Breast epithelium (tissue), 4 donors: Measurements from ENCODE around the gene KLHL29. TPM values are rescaled to one million over a fixed set of nuclear protein-coding genes. Genes with fewer than 3 reads are reported as not detected.

Experiments
- DNase-seq, 2 donors: peaks; one replicate each; pipeline ENCODE4 v3.0.0-alpha.2; 2019; ENCODE audit warnings: low spot score in 2 of 2
- H3K27ac ChIP-seq, 2 donors: fragments of 200-600 bp; sonication (generic) in 1 of 2; one replicate each; pipeline ENCODE4 v1.5.1; 2016 to 2019; ENCODE audit warnings: mild to moderate bottlenecking in 1 of 2
- H3K27me3 ChIP-seq, 2 donors: fragments of 200-600 bp; sonication (generic) in 1 of 2; one replicate each; pipeline versions ENCODE4 v1.5.1 to v1.6.0; 2017 to 2019; ENCODE audit warnings: control low read depth in 1 of 2, mild to moderate bottlenecking in 1 of 2
- H3K36me3 ChIP-seq: fragments of 200-600 bp; one replicate; pipeline ENCODE4 v1.5.1; 2019
- H3K4me1 ChIP-seq, 2 donors: fragments of 200-600 bp; sonication (generic); one replicate each; pipeline ENCODE4 v1.5.1; 2016 to 2019; ENCODE audit warnings: control low read depth in 1 of 2
- H3K4me3 ChIP-seq, 3 donors: fragments of 200-600 bp; sonication (generic); 1 replicate in 2 of 3; 2 replicates in 1 of 3; pipeline ENCODE4 v1.5.1; 2016 to 2019; ENCODE audit warnings: mild to moderate bottlenecking in 3 of 3, moderate library complexity in 2 of 3
- H3K9me3 ChIP-seq, 2 donors: fragments of 200-600 bp; sonication (generic) in 1 of 2; one replicate each; pipeline ENCODE4 v1.5.1; 2016 to 2019; ENCODE audit warnings: control low read depth in 1 of 2
- POLR2A ChIP-seq: fragments of 450-650 bp; IDR thresholded peaks from one replicate; pipeline ENCODE4 v1.6.1; 2016; ENCODE audit warnings: antibody characterized with exemption, mild to moderate bottlenecking, moderate library complexity
- POLR2AphosphoS5 ChIP-seq, 3 donors: sonication (generic); formaldehyde crosslinking; IDR thresholded peaks; one replicate each; pipeline ENCODE4 v1.6.1; 2017; ENCODE audit warnings: antibody characterized with exemption in 3 of 3
- intact Hi-C: fragments of 100-400 bp; cut with DNase I; formaldehyde crosslinking; loops from one replicate; pipeline ENCODE4 v1.15.1; 2023; ENCODE audit warnings: low total_unique reads
- total RNA-seq, 3 donors: library from RNA; depleted of rRNA; stranded (reverse); fragments of >200 nt; gene quantifications; one replicate each; pipeline ENCODE4 v1.1.0, GENCODE V29; 2016
- TF ChIP-seq, protein P1 (sequence below), 3 donors: fragments of 450-650 bp; IDR thresholded peaks; one replicate each; pipeline ENCODE4 v1.5.1; 2016 to 2017; ENCODE audit warnings: antibody characterized with exemption in 3 of 3, mild to moderate bottlenecking in 3 of 3, moderate library complexity in 3 of 3

Gene KLHL29
- total RNA-seq, 3 donors from 2014 or later, result 4.5 to 20.9 (median 14.7) TPM

DNA sequence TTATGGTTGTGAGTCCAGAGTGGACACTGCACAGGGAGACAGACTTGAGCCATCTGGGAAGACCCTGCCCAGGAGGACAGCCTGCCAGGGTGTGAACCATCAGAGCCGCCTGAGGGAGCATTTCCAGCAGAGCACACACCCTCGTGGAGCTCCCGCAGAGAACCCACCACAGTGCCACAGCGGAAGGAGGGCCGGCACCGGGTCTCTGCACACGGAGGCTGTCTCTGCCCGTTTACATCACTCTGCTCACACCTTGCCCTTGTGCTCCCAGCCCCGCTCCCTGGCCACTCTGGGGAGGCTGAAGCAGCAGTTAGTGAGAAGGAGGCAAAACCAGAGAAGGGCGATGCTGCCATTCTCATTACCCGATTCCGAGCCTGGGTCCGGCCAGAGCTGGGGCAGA is 161.9 kb downstream of the KLHL29 start:
- H3K4me1 ChIP-seq, result no peaks in the 10 kb centered on the region
- no peak overlapping the region for H3K27ac ChIP-seq
- H3K9me3 ChIP-seq, result no peaks in the 10 kb centered on the region
- intact Hi-C loops, result no loop called here
- H3K36me3 ChIP-seq, result no peaks in the 10 kb centered on the region
- no peak for DNase-seq
- TF ChIP-seq POLR2A, result no peak
- TF ChIP-seq, protein P1, sequence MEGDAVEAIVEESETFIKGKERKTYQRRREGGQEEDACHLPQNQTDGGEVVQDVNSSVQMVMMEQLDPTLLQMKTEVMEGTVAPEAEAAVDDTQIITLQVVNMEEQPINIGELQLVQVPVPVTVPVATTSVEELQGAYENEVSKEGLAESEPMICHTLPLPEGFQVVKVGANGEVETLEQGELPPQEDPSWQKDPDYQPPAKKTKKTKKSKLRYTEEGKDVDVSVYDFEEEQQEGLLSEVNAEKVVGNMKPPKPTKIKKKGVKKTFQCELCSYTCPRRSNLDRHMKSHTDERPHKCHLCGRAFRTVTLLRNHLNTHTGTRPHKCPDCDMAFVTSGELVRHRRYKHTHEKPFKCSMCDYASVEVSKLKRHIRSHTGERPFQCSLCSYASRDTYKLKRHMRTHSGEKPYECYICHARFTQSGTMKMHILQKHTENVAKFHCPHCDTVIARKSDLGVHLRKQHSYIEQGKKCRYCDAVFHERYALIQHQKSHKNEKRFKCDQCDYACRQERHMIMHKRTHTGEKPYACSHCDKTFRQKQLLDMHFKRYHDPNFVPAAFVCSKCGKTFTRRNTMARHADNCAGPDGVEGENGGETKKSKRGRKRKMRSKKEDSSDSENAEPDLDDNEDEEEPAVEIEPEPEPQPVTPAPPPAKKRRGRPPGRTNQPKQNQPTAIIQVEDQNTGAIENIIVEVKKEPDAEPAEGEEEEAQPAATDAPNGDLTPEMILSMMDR (IDR thresholded peaks at IDR 0.05), result no peak
- no peak for TF ChIP-seq POLR2AphosphoS5 (IDR thresholded peaks at IDR 0.05)
- H3K27me3 ChIP-seq, result peaks cover 0 to 3% of the 10 kb centered on the region in 2 donors
- H3K4me3 ChIP-seq, result no peak overlapping the region

DNA sequence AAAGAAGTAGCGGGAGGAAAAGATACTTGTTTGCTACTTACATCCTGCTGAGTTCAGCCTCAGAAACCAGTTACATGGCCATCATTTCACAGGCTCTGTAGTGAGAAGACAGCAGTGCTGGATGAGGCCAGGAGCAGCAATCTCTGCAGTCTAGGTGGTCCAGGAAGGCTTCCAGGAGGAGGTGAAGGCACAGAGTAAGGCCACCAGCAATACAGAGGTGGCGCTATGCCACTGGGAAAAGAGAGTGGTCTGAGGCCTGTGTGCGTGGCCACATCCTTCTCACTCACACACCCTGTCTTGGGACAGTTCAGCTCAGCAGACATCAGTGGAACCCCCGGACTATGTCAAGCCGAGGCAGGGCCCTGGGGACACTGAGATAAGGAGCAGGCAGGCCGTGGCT is 162.7 kb downstream of the KLHL29 start:
- H3K9me3 ChIP-seq, result no peaks in the 10 kb centered on the region
- no peak overlapping the region for H3K4me3 ChIP-seq
- no peaks in the 10 kb centered on the region for H3K36me3 ChIP-seq
- H3K27ac ChIP-seq, result no peak overlapping the region
- TF ChIP-seq POLR2A, result no peak
- TF ChIP-seq, protein P1 (IDR thresholded peaks at IDR 0.05), result no peak
- no peak for TF ChIP-seq POLR2AphosphoS5 (IDR thresholded peaks at IDR 0.05)
- intact Hi-C loops, result no loop called here
- peaks cover 0 to 3% of the 10 kb centered on the region in 2 donors for H3K27me3 ChIP-seq
- DNase-seq, result no peak
- no peaks in the 10 kb centered on the region for H3K4me1 ChIP-seq

DNA sequence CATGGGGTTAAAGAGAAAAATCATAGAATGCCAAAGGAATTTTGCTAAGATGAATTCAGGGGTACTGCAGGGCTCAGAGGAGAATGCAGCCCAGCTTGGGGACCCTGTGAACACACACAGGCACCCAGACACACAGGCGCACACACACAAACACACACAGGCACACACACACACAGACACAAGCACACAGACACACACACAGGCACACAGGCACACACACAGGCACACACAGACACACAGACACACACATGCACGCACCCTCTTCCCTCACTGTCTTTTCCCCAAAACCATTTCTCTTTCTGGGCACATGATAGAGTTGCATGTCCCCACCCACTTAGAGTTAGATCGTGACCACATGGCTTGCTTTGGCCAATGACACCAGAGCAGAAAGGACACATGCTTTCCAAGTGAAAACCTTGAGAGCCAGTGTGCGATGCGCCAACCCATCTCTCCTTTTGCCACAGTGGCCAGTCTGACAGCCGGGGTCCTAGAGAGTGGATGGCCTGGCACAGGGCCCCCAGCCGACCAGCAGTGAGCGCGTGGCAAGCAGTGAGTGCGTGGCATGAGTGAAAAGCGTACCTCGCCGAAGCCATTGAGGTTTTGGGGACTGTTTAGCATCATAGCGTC is 163.3 kb downstream of the KLHL29 start:
- H3K27ac ChIP-seq, result peak overlapping the region in 1 of 2 donors; percentile 12
- TF ChIP-seq POLR2AphosphoS5 (IDR thresholded peaks at IDR 0.05) (no peak), POLR2A (no peak)
- TF ChIP-seq, protein P1 (IDR thresholded peaks at IDR 0.05), result no peak
- peaks cover 0 to 3% of the 10 kb centered on the region in 2 donors for H3K27me3 ChIP-seq
- H3K4me1 ChIP-seq, result no peaks in the 10 kb centered on the region
- H3K4me3 ChIP-seq, result no peak overlapping the region
- no peaks in the 10 kb centered on the region for H3K9me3 ChIP-seq
- H3K36me3 ChIP-seq, result no peaks in the 10 kb centered on the region
- intact Hi-C loops, result no loop called here
- no peak for DNase-seq

DNA sequence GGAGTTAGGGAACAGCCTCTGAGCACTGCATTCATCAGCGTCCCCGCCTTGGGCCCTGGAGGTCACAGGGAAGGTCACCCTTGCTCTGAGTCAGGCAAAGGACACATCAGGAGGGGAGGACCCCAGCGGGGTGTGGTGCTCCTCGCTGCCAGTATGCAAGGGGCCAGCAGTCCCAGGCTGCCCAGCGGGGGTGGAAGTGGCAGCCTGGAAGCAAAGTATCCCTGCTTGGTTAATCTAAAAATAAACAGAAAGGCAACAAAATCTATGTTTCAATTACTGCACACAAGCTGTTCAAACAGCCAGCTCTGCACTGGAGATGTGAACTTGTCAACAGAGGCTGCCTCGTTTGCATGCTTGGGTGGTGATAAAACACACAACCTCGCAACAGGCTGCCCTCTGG is 164.1 kb downstream of the KLHL29 start:
- Histone ChIP-seq H3K27ac (peak overlapping the region in 1 of 2 donors; percentile 12), H3K9me3 (no peaks in the 10 kb centered on the region), H3K4me1 (no peaks in the 10 kb centered on the region), H3K36me3 (no peaks in the 10 kb centered on the region), H3K4me3 (no peak overlapping the region), H3K27me3 (peaks cover 0 to 3% of the 10 kb centered on the region in 2 donors)
- DNase-seq, result no peak
- intact Hi-C loops, result no loop called here
- TF ChIP-seq POLR2AphosphoS5 (IDR thresholded peaks at IDR 0.05), result no peak
- TF ChIP-seq, protein P1 (IDR thresholded peaks at IDR 0.05), result no peak
- no peak for TF ChIP-seq POLR2A

DNA sequence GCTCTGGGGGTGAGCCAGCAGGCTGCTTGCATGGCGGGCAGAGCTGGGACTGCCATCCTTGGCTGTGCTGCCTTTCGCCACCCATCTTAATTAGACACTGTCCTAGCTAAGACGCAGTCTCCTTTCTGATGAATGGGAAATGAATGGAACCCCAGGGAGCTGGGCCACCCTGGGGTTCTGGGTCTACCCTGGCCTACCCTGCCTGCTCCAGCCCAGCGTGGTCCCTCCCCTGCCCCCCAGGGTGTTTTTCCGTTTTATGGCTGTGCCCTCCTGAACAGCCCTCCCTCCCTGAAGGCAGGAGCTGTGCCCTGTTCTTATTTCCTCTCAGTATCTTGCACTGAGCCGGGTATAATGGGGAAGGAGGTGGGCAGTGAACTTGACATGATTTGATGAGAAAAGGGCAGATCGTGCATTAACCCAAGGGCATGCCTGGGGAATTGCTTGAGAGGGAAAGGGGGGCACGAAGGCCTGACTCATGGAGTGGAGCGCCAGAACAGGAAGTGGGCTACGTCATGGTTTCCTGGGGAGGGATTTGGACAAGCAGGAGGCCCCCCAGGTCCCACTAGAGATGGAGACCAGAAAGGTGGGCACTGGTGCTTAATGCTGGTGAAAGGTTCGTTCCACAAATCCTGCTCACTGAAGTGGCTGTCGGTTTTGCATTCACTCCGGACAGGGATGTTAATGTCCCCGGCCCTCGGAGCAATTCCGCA is 165.0 kb downstream of the KLHL29 start:
- Histone ChIP-seq H3K27ac (peak overlapping the region; percentile 65 to 76), H3K4me3 (no peak overlapping the region), H3K4me1 (no peaks in the 10 kb centered on the region), H3K27me3 (peaks cover 0 to 3% of the 10 kb centered on the region in 2 donors), H3K9me3 (no peaks in the 10 kb centered on the region), H3K36me3 (no peaks in the 10 kb centered on the region)
- DNase-seq, result no peak
- TF ChIP-seq POLR2AphosphoS5 (IDR thresholded peaks at IDR 0.05) (no peak), POLR2A (no peak)
- TF ChIP-seq, protein P1 (IDR thresholded peaks at IDR 0.05), result no peak
- intact Hi-C loops, result no loop called here
